Measurements from ENCODE around the gene SMPDL3A.

Gene SMPDL3A

DNA sequence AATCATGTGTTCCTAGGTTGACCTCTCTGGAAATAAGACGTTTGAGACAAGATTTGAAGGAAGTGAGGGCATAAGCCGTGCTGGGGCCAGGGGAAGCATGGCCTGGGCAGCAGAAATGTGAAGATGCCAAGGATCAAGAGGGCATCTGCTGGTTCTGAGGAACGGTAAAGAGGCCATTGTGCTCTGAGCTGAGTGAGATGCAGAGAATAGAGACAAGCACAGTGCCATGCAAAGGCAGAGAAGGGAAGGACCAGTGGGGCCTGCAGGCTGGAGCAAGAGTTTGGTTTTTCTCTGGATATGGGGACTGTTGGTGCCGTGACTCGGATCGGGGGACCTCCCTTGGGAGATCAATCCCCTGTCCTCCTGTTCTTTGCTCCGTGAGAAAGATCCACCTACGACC is 50.8 kb downstream of the SMPDL3A start:
- TF ChIP-seq, protein P1, sequence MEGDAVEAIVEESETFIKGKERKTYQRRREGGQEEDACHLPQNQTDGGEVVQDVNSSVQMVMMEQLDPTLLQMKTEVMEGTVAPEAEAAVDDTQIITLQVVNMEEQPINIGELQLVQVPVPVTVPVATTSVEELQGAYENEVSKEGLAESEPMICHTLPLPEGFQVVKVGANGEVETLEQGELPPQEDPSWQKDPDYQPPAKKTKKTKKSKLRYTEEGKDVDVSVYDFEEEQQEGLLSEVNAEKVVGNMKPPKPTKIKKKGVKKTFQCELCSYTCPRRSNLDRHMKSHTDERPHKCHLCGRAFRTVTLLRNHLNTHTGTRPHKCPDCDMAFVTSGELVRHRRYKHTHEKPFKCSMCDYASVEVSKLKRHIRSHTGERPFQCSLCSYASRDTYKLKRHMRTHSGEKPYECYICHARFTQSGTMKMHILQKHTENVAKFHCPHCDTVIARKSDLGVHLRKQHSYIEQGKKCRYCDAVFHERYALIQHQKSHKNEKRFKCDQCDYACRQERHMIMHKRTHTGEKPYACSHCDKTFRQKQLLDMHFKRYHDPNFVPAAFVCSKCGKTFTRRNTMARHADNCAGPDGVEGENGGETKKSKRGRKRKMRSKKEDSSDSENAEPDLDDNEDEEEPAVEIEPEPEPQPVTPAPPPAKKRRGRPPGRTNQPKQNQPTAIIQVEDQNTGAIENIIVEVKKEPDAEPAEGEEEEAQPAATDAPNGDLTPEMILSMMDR (IDR thresholded peaks at IDR 0.05; ENCODE audit: insufficient read depth, low read depth, low read length, missing control alignments): no peak

DNA sequence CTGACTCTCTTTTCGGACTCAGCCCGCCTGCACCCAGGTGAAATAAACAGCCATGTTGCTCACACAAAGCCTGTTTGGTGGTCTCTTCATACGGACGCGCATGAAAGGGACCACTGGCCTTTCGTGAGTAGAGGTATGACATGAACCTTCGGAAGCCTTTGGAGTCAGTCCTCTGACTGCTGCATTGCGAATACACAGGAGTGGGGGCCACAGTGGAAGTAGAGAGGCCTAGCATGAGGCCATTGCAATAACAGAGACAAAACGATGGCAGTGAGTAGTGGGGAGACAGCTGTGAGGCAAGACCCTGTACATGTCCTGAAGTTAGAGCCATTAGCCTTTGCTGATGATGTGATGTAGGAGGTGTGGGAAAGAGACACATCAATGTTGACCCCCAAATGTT is 56.4 kb downstream of the SMPDL3A start:
- H3K4me3 ChIP-seq (ENCODE audit: low read length): no peak overlapping the region
- TF ChIP-seq, protein P1 (IDR thresholded peaks at IDR 0.05; ENCODE audit: insufficient read depth, low read depth, low read length, missing control alignments): no peak
- no peak for DNase-seq (ENCODE audit: low read depth)

More for the DNA sequence above, 50.8 kb downstream of the SMPDL3A start:
- H3K4me3 ChIP-seq (ENCODE audit: low read length): no peak overlapping the region
- DNase-seq (ENCODE audit: low read depth): no peak

- H3K4me3 ChIP-seq (ENCODE audit: low read length): no peak overlapping the region
- peak; percentile 37 for DNase-seq (ENCODE audit: low read depth)
- TF ChIP-seq, protein P1 (IDR thresholded peaks at IDR 0.05; ENCODE audit: insufficient read depth, low read depth, low read length, missing control alignments): no peak
Observed at GRCh38 chr6:122845916-122846612, 57.0 kb downstream of the SMPDL3A start.

DNA sequence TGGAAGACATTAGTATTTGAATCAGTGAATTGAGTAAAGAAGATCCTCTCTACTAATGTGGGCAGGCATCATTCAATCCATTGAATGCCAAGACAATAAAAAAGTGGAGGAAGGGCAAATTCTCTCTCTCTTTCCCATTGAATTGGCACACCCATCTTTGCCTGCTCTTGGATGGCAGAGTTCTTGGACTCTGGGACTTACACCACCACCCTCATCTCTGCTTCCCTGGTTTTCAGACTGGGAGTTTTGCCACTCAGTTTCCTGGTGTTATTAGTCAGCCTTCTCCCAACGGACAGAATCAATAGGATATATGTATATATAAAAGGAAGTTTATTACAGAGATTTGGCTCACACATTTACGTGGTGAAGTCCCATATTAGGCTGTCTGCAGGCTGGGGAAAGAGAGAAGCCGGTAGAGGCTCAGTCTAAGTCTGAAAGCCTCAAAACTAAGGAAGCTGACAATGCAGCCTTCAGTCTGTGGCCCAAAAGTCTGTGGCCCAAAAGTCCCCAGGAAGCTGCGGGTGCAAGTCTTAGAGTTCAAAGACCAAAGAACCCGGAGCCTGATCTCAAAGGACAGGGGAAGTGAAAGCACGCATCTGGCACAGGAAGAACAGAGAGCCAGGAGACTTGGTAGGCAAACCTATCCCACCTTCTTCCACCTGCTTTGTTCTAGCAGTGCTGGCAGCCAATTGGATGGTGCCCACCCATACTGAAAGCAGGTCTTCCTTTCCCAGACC is 64.4 kb downstream of the SMPDL3A start:
- TF ChIP-seq, protein P1 (IDR thresholded peaks at IDR 0.05; ENCODE audit: insufficient read depth, low read depth, low read length, missing control alignments): no peak
- DNase-seq (ENCODE audit: low read depth): no peak
- no peak overlapping the region for H3K4me3 ChIP-seq (ENCODE audit: low read length)

Measured in epithelial cell of esophagus (primary cell).